ENCODE results near the gene WNT7B. TPM values are rescaled to one million over a fixed set of nuclear protein-coding genes. Genes with fewer than 3 reads are reported as not detected.

Gene WNT7B
- total RNA-seq, 4 donors from 2014 or later = not detected

DNA sequence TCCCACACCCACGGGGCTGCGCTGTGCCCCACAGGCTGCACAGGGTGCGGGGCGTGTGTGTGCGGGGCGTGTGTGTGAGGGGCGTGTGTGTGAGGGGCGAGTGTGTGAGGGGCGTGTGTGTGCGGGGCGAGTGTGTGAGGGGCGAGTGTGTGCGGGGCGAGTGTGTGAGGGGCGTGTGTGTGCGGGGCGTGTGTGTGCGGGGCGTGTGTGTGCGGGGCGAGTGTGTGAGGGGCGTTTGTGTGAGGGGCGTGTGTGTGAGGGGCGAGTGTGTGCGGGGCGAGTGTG is 86.7 kb downstream of the WNT7B start:
- no peaks in the 10 kb centered on the region for H3K36me3 ChIP-seq
- no peaks in the 10 kb centered on the region for H3K9me3 ChIP-seq
- peaks cover 35% of the 10 kb centered on the region for H3K27me3 ChIP-seq
- H3K4me3 ChIP-seq = no peak overlapping the region
- no peak for DNase-seq
- no peak overlapping the region for H3K27ac ChIP-seq
- no peaks in the 10 kb centered on the region for H3K4me1 ChIP-seq
- 69 to 91% methylated on average over 5 to 18 of the region's 26 CpGs for WGBS, 2 donors (ENCODE audit: low coverage in 1 of 2)
- no peak for TF ChIP-seq EP300 (IDR thresholded peaks at IDR 0.05; ENCODE audit: low read depth)
- TF ChIP-seq POLR2A (IDR thresholded peaks at IDR 0.05) = no peak
- no peak for TF ChIP-seq POLR2AphosphoS5 (IDR thresholded peaks at IDR 0.05)
- TF ChIP-seq, protein P1, sequence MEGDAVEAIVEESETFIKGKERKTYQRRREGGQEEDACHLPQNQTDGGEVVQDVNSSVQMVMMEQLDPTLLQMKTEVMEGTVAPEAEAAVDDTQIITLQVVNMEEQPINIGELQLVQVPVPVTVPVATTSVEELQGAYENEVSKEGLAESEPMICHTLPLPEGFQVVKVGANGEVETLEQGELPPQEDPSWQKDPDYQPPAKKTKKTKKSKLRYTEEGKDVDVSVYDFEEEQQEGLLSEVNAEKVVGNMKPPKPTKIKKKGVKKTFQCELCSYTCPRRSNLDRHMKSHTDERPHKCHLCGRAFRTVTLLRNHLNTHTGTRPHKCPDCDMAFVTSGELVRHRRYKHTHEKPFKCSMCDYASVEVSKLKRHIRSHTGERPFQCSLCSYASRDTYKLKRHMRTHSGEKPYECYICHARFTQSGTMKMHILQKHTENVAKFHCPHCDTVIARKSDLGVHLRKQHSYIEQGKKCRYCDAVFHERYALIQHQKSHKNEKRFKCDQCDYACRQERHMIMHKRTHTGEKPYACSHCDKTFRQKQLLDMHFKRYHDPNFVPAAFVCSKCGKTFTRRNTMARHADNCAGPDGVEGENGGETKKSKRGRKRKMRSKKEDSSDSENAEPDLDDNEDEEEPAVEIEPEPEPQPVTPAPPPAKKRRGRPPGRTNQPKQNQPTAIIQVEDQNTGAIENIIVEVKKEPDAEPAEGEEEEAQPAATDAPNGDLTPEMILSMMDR (IDR thresholded peaks at IDR 0.05) = no peak
- in situ Hi-C loops (cut with MboI; ENCODE audit: low pct_ligation_motif_present in 1 of 4, low pct_unique_long_range_greater_than_20kb in 1 of 4, low sequenced_read_pairs in 3 of 4) (no loop called here), intact Hi-C loops (cut with DNase I; ENCODE audit: low total_unique reads) (no loop called here)

DNA sequence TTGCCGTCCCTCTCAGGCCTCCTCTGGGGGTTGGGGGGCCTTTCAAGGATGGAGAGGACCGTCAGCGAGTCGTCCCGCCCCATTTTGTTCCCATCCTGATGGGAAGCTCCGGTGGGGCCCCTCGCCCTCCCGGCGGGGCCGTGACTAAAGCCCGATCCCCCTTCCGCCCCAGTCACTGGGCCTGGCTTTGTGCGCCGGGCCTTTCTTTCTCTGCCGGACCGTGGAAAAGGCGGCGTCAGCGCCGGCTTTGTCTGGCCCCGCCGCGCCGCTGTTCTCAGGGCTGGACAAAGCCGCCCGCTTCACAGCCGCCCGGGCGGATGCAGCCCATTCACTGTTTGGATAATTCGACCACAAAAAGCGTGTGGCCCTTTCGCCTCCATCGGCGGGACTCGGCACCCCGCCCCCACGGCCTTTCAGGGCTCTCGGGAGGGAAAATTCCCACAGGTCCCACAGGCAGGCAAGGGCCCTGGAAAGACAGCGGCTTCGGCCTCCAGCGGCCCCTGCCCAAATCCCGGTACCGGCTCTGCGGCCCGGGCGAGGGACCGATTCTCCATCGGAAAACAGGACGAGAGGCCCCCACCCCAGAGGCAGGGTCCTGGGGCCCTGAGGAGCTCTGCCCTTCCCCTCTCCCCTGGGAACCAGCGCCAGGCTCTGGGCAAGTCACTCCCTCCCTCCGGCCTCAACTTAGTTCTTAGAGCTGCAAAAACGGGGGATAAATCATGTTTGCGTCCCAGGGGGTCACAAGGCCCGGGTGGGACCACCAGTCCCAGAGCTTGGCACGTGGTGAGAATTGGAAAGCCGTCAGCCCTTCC is 87.2 kb downstream of the WNT7B start:
- TF ChIP-seq POLR2AphosphoS5 (IDR thresholded peaks at IDR 0.05) = no peak
- TF ChIP-seq EP300 (IDR thresholded peaks at IDR 0.05; ENCODE audit: low read depth) = no peak
- TF ChIP-seq, protein P1 (IDR thresholded peaks at IDR 0.05) = no peak
- TF ChIP-seq POLR2A (IDR thresholded peaks at IDR 0.05) = no peak
- Histone ChIP-seq H3K36me3 (no peaks in the 10 kb centered on the region), H3K27me3 (peaks cover 37% of the 10 kb centered on the region), H3K9me3 (no peaks in the 10 kb centered on the region), H3K4me3 (no peak overlapping the region), H3K4me1 (no peaks in the 10 kb centered on the region), H3K27ac (no peak overlapping the region)
- DNase-seq = no peak
- in situ Hi-C loops (cut with MboI; ENCODE audit: low pct_ligation_motif_present in 1 of 4, low pct_unique_long_range_greater_than_20kb in 1 of 4, low sequenced_read_pairs in 3 of 4) = no loop called here
- intact Hi-C loops (cut with DNase I; ENCODE audit: low total_unique reads) = no loop called here
- WGBS, 2 donors (ENCODE audit: low coverage in 1 of 2) = 59 to 70% methylated on average over 2 to 56 of the region's 56 CpGs

DNA sequence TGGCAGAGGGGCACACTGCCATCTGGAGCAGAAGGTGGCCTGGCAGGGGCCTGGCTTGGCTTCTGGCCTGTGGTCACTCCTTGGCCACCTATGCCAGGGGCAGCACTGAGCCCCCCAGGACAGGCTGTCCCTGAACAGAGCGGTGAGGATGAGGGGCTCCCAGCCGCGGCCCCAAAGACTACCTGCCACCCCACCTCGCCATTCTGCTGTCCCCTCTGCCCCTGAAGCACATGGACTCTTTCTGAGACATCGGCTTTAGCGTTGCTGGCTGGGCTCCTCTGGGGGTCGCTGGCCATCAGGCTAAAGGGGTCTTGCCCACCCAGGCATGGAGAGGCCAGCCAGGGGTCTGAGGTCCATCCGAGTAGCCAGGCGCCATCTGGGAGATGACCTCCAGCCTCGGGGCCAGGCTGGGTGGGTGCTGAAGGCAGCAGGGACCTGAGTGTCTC is 87.8 kb downstream of the WNT7B start:
- H3K27me3 ChIP-seq = peaks cover 37% of the 10 kb centered on the region
- no peaks in the 10 kb centered on the region for H3K36me3 ChIP-seq
- H3K9me3 ChIP-seq = no peaks in the 10 kb centered on the region
- intact Hi-C loops (cut with DNase I; ENCODE audit: low total_unique reads) = no loop called here
- H3K4me1 ChIP-seq = no peaks in the 10 kb centered on the region
- in situ Hi-C loops (cut with MboI; ENCODE audit: low pct_ligation_motif_present in 1 of 4, low pct_unique_long_range_greater_than_20kb in 1 of 4, low sequenced_read_pairs in 3 of 4) = no loop called here
- no peak for DNase-seq
- 86% methylated on average over 10 of the region's 10 CpGs; no CpG with 5 or more reads in 1 of the 2 donors for WGBS, 2 donors (ENCODE audit: low coverage in 1 of 2)
- H3K4me3 ChIP-seq = no peak overlapping the region
- H3K27ac ChIP-seq = no peak overlapping the region
- TF ChIP-seq EP300 (IDR thresholded peaks at IDR 0.05; ENCODE audit: low read depth) = no peak
- no peak for TF ChIP-seq POLR2A (IDR thresholded peaks at IDR 0.05)
- TF ChIP-seq, protein P1 (IDR thresholded peaks at IDR 0.05) = no peak
- no peak for TF ChIP-seq POLR2AphosphoS5 (IDR thresholded peaks at IDR 0.05)

DNA sequence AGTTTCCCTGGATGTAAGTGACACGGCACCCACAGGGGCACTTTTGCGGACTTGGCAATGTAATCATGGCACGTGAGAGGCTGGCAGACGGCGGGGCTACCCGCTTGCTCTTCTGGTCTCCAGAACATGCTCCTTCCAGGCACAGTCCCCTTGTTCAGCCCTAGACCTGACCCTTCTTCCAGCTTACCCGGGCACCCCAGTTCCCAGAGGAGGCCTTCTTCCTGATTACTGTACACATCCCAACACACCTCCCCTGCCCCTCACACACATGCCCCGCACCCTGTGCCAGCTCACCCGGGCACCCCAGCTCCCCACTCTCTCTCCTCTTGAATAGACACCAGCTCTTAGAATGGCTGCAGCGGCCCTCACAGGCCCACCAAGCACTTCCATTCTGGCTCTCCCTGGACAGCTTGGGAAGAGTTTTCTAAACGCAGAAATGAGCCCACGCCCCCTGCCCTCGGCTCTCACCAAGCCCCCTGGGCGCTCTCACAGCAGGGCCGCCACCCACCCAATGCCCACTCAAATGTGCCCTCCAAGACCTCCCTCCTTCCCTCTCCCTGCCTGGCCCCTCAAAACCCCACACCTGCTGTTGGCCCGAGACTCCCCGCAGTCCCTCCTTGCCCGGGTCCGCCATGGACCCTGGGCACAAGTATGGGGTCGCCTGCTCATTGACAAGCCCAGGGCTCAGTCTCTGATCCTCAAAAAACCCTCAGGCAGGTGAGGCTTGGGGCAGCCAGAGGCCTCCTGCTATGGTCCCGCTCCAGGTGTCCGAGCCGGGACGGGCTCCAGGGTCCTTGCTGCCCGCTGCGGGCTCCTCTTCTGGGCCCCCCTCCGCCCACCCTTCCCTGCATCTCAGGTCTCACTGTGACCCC is 88.5 kb downstream of the WNT7B start:
- Histone ChIP-seq H3K27me3 (peaks cover 42% of the 10 kb centered on the region), H3K4me1 (no peaks in the 10 kb centered on the region), H3K9me3 (no peaks in the 10 kb centered on the region), H3K4me3 (no peak overlapping the region), H3K27ac (no peak overlapping the region), H3K36me3 (no peaks in the 10 kb centered on the region)
- in situ Hi-C loops (cut with MboI; ENCODE audit: low pct_ligation_motif_present in 1 of 4, low pct_unique_long_range_greater_than_20kb in 1 of 4, low sequenced_read_pairs in 3 of 4) (no loop called here), intact Hi-C loops (cut with DNase I; ENCODE audit: low total_unique reads) (no loop called here)
- 93% methylated on average over 26 of the region's 27 CpGs; no CpG with 5 or more reads in 1 of the 2 donors for WGBS, 2 donors (ENCODE audit: low coverage in 1 of 2)
- TF ChIP-seq POLR2AphosphoS5 (IDR thresholded peaks at IDR 0.05) (no peak), POLR2A (IDR thresholded peaks at IDR 0.05) (no peak), EP300 (IDR thresholded peaks at IDR 0.05; ENCODE audit: low read depth) (no peak)
- TF ChIP-seq, protein P1 (IDR thresholded peaks at IDR 0.05) = no peak
- DNase-seq = no peak

Data from transverse colon (tissue), 4 donors.